Measurements from ENCODE around the gene MAP2K3.

DNA sequence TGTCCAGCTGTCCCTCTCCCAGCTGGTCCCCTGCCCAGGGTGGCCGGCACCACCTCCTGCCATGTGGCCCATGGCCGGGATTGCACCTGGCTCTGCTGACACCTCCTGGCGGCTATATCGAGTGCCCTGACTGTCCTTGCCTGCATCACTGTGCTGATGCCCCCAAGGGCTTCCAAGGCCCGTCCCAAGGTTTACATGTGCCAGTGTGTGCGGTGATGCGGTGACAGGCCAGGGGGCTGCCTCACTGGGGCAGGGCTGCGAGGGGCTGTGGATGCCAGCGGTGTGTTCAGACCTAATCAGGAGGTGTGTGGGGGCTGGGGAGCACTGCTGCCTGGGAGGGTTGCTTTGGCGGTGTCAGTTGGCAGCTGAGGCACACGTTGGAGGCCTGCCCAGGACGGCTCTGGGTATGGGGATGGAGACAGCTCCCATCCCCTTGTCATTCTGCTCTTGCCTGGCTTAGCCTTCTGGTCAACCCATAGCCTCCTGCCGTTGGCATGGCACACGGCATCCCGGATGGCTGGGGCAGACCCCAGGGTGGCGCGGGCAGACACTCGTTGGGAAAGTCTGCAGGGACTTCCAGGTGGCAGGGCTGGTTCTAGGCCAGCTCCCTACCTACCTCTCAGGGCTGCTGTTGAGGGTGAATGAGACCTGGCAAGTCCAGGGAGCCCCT is 5.5 kb downstream of the MAP2K3 start:
- TF ChIP-seq EZH2phosphoT487 (IDR thresholded peaks at IDR 0.05) (no peak), EZH2 (IDR thresholded peaks at IDR 0.05) (no peak)
- TF ChIP-seq, protein P1, sequence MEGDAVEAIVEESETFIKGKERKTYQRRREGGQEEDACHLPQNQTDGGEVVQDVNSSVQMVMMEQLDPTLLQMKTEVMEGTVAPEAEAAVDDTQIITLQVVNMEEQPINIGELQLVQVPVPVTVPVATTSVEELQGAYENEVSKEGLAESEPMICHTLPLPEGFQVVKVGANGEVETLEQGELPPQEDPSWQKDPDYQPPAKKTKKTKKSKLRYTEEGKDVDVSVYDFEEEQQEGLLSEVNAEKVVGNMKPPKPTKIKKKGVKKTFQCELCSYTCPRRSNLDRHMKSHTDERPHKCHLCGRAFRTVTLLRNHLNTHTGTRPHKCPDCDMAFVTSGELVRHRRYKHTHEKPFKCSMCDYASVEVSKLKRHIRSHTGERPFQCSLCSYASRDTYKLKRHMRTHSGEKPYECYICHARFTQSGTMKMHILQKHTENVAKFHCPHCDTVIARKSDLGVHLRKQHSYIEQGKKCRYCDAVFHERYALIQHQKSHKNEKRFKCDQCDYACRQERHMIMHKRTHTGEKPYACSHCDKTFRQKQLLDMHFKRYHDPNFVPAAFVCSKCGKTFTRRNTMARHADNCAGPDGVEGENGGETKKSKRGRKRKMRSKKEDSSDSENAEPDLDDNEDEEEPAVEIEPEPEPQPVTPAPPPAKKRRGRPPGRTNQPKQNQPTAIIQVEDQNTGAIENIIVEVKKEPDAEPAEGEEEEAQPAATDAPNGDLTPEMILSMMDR (IDR thresholded peaks at IDR 0.05) = no peak
